Loucy (cell line): ENCODE data around the gene SNX8.

Experiments
- CTCF ChIP-seq: fragments of 200-600 bp; sonication (generic); conservative IDR thresholded peaks from 2 replicates; pipeline ENCODE4 v1.5.1; 2014; ENCODE audit warnings: mild to moderate bottlenecking, antibody characterized with exemption, low read length
- EZH2phosphoT487 ChIP-seq: fragments of 200-600 bp; IDR thresholded peaks from 2 replicates; pipeline ENCODE4 v1.6.1; 2018; ENCODE audit warnings: antibody characterized with exemption, mild to moderate bottlenecking, moderate library complexity, borderline replicate concordance

GRCh38 chr7:2257046-2257551 lies 57.1 kb downstream of the SNX8 start:
- TF ChIP-seq CTCF (no peak), EZH2phosphoT487 (no peak)
